ENCODE data around the gene FGGY.
"Not testable (repeated sequence)": the region's sequence is repeated elsewhere in the genome, so short reads cannot be mapped to it uniquely, and the experiment has no call there.

The FGGY gene

DNA sequence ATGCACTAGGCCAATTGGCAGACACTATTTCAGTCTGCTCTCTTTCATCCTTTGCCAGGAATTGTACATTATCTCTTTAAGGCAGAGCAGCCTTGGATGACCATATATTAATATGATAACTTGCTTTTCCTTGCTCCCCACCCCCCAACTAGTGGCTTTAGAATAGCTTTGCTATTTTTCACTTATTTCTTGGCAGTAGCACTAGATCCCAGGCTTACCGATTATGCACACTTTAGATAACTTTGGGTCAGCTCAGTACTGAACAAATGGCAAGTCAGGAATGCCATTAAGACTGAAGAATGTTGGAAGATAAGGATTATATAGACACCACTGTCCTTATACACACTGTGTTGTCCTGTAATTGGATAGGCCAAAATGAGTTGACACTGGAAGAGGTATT lies 146.4 kb downstream of the FGGY start:
- no peak for DNase-seq (ENCODE audit: low read depth in 2 of 2)

DNA sequence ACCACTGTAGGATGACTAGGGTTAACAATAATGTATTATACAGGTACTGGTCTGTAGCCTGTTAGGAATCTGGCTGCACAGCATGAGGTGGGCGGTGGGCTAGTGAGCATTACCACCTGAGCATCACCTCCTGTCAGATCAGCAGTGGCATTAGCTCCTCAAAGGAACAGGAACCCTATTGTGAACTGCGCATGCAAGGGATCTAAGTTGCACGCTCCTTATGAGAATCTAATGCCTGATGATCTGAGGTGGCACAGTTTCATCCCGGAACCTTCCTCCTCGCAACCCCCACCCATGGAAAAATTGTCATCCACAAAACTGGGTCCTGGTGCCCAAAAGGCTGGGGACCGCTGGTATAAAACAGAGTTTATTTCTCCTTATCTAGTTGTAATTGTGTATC lies 147.6 kb downstream of the FGGY start:
- no peak for DNase-seq (ENCODE audit: low read depth in 2 of 2)

DNA sequence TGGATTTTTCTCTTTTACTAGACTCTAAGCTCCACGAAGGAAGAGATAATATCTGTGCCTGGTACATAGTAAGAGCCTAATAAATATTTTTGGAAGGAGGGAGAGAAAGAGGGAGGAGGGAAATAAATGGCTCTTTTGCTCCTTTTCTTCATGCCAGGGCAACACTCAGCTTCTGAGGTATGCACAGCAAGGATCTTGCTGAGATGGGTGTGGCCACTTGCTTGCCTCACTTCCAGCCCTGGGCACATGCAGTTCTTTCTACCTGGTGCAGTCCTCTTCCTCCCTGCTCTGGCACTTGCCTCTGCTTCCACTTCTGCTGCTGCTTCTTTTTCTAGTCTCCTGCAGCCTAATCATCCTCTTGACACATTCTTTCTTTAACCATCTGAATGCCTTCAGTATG lies 148.1 kb downstream of the FGGY start:
- DNase-seq (ENCODE audit: low read depth in 2 of 2): no peak

DNA sequence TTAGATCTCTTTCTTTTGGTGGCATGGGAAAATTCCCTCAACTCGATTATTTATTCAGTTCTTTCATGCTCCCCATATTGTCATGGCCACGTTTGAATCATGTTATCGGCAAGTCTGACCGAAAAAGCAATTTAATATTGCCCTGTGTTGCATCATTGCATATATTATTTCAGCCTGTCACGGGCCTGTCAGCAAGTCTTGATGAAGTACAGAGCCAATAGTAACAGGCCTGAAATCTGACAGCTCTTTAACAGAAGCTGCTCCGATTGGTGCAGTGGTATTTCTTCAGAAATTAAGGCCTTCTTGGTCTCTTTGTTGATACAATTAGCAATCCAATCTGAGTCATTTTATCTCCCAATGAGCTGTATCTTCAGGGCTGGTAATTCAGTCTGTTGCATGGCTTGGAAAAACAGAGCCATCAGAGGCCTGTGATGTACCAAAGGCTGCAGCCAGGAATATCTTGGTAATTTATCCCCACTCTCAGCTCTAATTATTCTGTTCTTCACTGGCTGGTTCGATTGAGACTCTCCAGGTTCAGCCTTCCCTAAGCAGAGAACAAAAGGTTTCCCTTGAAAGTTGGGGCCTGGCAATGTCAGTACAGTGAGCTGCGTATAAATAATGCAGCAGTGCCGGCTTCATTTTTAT lies 149.5 kb downstream of the FGGY start:
- DNase-seq (ENCODE audit: low read depth in 2 of 2): peak; percentile 96 to 97

DNA sequence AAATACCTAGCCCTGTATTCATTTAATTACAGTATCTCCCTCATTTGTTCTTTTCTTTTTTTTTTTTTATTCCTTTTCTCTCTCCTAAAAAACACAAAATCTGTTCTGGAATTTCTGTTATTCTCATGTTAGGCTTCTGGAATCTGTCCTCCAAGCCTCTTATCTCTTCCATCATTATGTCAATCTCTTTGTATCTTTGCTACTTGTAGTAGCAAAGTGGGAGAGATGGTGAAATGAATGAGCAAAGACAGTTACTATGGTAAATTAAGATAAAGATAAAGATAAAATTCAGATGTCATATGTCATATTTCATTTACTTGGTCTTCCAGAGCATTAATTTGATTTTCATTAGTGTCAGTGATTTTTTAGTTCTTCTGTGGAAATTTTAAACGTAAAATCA lies 155.1 kb downstream of the FGGY start:
- DNase-seq (ENCODE audit: low read depth in 2 of 2): no peak

DNA sequence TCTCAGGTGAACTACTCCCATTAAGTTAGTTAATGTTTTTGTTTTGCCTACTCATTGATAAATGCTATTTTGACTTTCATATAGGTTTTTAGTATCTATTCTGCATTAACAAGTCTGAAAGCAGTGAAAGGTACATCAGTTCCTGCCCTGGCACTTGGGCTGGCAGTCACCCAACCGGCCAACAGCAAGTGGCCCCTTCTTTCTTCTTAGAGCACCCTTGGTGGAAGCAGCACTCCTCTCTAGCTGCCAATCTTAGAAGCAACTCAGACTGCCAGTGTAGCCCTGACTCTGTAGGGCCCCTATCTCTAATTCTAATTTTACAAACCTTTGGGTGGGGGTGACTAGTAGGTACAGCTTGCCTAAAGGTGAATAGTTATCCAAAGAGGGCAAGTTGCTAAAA lies 155.7 kb downstream of the FGGY start:
- no peak for DNase-seq (ENCODE audit: low read depth in 2 of 2)

DNA sequence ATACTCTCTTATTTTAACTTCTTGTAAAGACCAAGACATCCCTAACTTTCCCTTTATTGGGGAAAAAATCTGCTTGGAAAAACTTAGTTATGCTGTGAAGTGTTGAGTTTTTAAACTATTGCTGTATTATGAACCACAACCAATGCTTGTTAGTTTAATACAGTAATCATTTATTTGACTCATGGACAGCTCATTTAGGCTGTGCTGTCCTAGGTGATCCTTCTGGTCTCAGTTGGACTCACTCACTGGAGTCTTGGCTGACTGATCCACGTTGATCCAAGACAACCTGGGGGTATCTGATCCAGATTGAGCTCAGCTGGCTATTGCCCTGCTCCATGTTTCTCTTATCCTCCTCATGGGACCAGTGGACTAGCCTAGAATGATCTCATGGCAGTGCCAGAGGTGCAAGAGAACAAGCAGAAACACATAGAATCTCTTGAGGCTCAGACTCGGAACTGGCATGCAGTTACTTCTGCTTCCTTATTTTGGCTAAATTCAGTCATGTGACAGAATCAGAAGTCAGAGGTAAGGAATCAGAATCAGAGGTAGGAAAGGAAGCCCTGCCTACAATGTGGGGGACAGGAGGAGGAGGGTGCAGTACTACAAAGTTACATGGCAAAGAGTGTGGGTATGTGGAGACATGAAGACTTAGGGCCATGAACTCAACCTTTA lies 156.5 kb downstream of the FGGY start:
- no peak for DNase-seq (ENCODE audit: low read depth in 2 of 2)

DNA sequence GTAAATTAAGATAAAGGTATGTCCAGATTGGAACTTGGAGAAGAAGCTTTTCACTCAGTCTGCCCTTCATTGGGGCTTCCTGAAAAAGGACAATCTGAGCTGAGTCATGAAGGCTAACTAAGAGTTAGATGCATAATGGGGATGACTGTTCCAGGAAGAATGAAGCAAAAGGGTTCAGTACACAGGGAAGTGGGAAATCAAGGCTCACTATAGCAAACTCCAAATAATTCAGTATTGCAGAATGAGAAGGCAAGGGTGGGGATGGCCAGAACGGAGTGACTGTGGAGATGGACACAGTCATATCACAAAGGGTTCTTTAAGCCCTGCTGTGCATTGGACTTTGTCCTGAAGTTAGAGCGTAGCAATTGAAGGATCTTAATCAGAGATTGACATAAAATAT lies 158.3 kb downstream of the FGGY start:
- peak in 1 of 2 experiments; percentile 29 for DNase-seq (ENCODE audit: low read depth in 2 of 2)

DNA sequence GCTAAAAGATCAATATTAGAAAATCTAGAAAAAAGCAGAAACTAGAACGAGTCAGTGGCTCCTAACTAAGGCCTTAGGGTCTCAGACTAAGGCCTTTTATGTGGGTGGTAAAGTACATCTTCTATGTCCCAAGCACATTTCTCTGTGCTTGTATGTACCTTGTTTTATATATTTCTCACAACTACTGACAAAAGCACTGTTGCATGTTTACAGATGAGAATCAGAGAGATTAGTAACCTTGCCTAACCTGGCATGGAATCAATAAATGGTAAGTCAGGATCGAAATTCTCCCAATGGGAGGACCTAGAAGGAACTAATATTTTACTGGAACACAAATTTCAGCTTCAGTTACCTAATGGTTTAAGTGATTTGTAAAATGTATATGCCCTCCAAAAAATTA lies 160.9 kb downstream of the FGGY start:
- DNase-seq (ENCODE audit: low read depth in 2 of 2): no peak

DNA sequence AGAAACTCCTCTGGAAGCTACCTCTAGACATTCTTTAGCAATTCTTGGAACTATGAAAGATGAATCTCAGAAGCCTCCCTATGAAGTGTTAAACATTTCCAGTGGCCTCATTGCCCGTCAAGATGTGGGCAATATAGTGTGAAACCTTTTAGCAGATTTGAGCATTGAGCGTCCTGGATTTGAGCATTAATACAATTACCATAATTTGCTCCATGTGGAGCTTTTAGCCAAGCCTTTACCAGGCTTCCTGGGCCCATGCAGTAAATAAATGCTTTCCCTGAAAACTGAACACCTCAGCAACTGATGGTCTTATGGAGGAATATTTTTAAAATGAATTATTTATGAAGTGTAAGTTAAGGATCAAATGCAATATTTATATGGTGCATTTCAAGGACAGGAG lies 162.0 kb downstream of the FGGY start:
- DNase-seq (ENCODE audit: low read depth in 2 of 2): no peak

DNA sequence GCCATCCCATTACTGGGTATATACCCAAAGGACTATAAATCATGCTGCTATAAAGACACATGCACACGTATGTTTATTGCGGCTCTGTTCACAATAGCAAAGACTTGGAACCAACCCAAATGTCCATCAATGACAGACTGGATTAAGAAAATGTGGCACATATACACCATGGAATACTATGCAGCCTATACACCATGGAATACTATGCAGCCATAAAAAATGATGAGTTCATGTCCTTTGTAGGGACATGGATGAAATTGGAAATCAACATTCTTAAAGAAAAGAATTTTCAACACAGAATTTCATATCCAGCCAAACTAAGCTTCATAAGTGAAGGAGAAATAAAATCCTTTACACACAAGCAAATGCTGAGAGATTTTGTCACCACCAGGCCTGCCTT lies 166.0 kb downstream of the FGGY start:
- DNase-seq (ENCODE audit: low read depth in 2 of 2): not testable (repeated sequence)

DNA sequence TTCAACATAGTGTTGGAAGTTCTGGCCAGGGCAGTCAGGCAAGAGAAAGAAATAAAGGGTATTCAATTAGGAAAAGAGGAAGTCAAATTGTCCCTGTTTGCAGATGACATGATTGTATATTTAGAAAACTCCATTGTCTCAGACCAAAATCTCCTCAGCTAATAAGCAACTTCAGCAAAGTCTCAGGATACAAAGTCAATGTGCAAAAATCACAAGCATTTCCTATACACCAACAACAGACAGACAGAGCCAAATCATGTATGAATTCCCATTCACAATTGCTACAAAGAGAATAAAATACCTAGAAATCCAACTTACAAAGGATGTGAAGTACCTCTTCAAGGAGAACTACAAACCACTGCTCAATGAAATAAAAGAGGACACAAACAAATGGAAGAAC lies 168.6 kb downstream of the FGGY start:
- DNase-seq (ENCODE audit: low read depth in 2 of 2): not testable (repeated sequence)

DNA sequence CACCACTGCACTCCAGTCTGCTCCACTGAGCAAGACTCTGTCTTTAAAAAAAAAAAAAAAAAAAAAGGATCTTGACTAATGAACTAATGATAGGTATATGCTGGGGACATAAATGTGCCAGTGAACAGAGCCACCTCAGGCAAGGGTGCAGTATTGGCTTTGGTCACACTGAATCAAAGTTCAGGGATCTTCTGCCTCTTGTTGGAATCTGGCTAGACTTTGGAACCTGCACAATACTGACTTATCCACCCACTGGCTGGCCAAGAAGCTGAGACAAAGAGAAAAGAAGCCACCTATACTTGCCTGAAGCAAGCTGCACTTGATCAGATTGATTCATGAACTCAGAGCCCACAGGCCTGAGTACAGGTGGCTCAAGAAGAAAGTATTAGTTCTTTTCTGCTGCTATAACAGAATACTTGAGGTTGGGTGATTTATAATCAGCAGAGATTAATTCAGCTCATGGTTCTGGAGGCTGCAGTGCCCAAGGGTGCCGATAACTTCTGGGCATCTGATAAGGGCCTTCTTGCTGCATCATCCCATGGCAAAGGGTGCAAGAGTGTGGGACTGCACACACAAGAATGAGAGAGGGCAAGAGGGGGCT lies 172.0 kb downstream of the FGGY start:
- DNase-seq (ENCODE audit: low read depth in 2 of 2): no peak

DNA sequence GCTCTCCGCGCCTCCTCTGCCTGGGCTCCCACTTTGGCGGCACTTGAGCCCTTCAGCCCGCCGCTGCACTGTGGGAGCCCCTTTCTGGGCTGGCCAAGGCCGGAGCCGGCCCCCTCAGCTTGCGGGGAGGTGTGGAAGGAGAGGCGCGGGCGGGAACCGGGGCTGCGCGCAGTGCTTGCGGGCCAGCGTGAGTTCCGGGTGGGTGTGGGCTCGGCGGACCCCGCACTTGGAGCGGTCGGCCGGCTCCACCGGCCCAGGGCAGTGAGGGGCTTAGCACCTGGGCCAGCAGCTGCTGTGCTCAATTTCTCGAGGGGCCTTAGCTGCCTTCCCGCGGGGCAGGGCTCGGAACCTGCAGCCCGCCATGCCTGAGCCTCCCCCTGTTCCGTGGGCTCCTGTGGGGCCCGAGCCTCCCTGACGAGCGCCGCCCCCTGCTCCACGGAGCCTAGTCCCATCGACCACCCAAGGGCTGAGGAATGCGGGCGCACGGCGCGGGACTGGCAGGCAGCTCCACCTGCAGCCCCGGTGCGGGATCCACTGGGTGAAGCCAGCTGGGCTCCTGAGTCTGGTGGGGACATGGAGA lies 175.2 kb downstream of the FGGY start:
- not testable (repeated sequence) for DNase-seq (ENCODE audit: low read depth in 2 of 2)

DNA sequence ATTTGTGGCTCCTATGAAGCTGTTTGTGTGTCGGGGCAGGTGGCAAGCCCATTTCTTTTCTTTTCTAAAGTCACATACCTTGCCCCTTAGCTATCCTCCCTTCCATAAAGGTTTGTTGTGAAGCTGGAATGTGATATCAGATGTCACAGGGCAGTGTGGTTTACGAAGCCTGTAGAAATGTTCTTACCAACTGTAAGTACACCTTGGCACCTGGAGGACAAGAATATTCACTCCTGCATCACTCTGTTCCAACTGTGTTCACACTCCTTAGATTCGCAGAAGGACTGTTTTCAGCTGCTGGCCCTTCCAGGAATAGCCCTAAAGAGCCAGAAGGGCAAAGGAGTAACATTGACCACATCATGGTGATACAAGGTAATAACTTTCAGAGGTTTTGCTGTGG lies 176.9 kb downstream of the FGGY start:
- no peak for DNase-seq (ENCODE audit: low read depth in 2 of 2)

DNA sequence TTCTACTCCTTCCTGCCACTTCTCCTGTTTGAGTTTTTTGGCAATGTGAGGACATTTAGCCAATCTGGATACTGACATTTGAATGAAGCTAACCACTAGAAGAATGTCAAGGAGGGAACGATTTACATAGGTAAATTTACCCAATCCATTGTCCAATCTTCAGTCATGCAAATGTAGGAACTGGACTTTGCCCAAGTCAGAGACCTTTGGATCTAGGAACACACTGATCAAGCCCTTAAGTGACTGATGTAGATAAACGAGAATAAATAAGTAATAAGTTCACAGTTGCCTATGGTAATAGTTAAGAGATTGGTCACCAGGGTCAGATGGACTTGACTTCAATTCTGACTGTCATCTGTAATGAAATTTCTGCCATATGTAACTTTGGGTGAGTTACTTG lies 177.6 kb downstream of the FGGY start:
- DNase-seq (ENCODE audit: low read depth in 2 of 2): no peak

DNA sequence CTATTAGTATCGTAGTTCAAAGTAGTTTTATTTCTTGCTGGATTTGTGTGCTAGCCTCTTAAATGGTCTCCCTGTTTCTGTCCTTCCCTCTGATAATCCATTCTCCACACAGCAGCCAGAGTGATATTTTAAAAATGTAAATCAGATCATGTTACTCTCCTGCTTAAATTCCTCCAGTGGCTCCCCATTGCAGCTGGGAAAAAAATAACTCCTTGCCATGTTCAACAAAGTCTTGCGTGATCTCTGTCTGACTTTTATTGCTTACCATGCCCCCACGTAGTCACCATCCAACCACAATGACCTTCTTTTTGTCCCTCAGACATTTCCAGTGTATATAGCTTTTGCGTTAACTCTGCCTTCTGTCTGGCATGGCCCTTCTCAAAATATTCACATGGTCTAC lies 178.8 kb downstream of the FGGY start:
- no peak for DNase-seq (ENCODE audit: low read depth in 2 of 2)

DNA sequence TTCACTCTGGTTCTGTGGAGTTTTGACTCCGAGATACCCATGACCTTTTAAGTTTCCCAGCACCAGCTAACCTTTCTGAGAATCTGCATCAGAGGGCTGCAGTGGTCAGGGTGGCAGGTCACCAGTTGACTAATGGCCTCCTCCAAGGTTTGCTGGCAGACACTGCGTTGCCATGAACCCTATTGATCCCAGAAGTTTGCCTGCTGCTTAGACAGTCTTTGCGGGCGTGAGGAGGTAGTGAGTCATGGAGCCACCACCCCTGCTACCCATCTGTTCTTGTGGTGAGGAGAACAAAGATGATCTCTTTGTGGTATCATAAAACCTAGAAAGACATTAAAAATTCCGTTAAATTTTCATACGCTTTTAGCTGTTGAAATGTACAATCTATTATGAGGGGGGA lies 180.4 kb downstream of the FGGY start:
- DNase-seq (ENCODE audit: low read depth in 2 of 2): peak; percentile 65 to 69

DNA sequence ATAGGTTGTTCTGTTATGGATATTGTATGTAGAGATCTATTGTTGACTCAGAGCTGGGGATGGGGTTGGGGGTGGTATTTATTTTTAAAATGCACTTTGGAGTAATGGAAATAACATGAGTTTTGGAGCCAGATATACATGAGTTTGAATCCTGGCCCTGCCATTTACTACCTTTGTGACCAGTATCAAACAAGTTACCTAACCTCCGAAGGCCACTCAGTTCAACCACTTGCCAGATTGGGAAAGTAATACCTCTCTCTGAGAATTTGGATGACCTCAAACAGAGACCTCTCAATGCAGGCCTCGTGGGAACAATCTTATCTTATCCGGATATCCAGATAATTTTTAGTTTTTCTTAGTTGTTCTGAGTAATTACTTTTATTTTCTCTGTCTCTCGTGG lies 181.0 kb downstream of the FGGY start:
- DNase-seq (ENCODE audit: low read depth in 2 of 2): no peak

DNA sequence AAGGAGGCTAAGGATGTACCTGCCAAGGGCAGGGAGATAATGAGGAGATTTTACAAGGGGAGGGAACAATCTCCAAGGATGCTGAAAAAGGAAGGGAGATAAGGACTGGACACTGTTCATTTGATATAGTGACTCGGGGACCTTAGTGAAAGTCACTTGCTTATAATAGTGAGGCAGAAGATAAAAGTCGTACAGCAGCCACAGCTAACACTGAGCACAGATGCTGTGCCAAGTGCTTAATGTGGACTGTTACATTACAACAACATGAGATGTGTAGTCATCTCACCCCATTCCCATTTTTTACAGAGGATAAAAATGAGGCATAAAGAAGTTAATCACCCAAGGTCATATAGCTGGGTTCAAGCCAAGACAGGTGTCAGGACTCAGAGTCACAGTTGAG lies 181.9 kb downstream of the FGGY start:
- DNase-seq (ENCODE audit: low read depth in 2 of 2): no peak

DNA sequence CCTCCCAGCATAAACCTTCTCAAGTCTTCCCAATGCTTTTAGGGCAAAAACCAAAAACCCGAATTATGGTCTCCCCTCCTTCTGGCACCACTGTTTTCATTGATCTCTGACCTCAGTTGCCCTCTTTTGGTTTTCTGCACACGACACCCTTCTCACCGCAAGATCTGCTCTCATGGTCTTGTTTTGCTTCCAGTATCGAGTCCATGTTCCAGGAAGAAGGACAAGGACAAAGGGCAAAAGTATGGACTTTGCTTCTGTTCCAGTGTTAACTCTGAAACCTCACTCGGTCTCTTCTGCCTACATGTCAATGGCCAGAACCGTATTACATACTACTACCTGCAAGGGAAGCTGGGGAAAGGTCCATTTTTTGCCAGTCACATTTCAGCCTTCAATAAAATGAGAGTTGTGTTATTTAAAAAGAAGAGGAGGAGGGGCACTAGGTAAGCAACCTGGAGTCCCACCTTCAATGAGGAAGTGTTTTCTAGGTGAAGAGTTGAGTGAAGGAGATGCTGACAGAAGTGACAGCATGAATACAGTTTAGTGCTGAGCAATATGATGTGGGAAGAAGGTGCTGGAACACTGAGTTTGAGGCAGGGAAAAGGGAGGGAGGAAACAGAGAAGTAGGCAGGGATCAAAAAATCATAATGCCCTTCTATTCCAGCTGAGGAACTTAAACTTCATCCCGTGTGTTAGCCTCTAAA lies 183.4 kb downstream of the FGGY start:
- DNase-seq (ENCODE audit: low read depth in 2 of 2): no peak

DNA sequence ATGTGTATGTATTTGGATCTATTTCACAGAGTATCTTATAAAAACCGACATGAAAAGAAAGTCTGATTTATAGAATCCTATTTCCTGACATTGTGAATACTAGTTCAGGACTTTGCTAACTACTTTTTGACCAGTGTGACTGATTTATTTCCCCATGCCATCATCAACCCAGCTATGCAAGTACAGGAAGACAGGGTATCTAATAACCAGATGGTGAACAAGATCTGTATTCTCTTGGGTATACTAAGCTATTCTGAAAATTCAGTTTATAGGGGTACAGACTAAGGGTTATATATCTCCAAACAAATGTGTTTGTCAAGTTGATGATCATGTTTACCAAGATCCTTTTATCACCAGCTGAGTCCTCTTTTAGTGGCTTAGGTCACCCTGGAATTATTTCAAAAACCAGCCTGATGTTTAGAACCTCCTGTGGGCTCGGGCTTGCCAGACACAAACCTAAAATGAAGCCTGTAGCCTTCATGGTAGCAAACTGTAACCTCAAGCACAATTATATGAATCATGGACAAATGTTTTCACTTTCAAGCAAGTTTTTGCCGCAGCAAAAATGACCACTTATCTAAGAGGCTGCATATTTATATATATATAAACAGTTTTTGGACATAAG lies 185.1 kb downstream of the FGGY start:
- DNase-seq (ENCODE audit: low read depth in 2 of 2): peak; percentile 48 to 53
